Endothelial cell of hepatic sinusoid (primary cell): ENCODE data around the gene OBP2A.
"Not testable (repeated sequence)": the region's sequence is repeated elsewhere in the genome, so short reads cannot be mapped to it uniquely, and the experiment has no call there.

Source experiments
- in situ Hi-C: cut with HindIII; loops from 2 replicates; pipeline ENCODE4 v1.10.0; 2017; ENCODE audit warnings: low sequenced_read_pairs

Gene OBP2A, protein sequence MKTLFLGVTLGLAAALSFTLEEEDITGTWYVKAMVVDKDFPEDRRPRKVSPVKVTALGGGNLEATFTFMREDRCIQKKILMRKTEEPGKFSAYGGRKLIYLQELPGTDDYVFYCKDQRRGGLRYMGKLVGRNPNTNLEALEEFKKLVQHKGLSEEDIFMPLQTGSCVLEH

DNA sequence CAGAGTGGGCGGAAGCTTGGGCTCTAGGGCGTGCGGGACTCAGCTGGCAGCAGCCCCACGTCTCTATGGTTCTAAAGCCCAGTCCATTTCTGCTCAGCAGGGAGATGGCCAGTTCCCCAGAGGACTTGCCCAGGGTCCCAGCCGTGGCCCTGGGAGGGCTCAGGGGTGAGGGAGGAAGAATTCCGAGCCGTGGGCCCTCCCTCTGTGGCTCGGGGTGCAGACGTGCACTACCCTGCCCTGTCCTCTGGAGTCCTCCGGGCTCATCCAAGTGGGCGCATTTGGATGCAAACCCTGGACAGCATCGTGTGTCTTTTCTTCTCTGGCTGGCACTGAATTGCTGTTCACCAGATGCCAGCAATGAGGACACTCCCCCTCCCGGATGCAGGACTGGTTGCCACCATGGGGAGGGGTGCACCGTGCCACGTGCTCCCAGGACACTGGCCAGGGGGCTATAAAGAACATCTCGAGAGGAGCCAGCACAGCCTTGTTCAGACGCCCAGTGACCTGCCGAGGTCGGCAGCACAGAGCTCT lies at the start of gene OBP2A:
TSS of gene OBP2A (plus strand) at position 481 of the 531 bp plus-strand sequence. CDS start 55 bp downstream, outside the sequence.
- in situ Hi-C loops = not testable (repeated sequence)

DNA sequence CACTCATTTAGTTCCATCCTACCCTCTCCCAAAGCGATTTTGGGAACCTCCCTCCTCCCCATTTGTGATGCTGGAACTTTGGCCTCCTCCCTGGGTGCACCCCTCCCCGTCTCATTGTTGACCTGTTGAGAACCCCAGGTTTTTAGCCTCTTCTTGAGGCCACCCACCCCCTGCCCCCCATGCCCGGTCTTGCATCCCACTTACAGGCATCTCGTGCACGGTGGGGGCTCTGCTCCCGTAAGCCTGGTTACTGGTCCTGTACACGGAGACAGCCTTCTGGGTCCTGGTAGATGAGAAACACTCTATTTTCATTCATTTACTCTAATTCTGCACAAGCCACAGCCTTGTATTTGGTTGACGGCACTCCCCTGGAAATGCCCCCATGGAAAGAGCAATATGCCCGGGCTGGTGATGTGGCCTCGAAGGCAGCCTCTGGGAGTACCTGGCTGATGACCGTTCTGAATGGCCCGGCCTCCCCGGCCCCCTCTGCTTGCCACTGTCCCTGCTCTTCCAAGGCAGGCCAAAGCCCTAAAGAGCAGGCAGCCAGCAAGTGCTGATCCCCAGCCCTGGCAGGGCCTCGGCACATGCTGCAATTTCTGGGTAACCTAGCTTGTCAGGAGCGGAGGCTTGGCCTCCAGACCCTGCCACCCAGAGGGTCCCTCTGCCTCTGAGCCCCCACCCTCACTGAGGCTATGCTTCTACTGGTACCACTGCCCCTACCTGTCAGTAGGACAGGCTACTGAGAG lies 47.4 kb upstream of the OBP2A start:
- in situ Hi-C loops = no loop called here

DNA sequence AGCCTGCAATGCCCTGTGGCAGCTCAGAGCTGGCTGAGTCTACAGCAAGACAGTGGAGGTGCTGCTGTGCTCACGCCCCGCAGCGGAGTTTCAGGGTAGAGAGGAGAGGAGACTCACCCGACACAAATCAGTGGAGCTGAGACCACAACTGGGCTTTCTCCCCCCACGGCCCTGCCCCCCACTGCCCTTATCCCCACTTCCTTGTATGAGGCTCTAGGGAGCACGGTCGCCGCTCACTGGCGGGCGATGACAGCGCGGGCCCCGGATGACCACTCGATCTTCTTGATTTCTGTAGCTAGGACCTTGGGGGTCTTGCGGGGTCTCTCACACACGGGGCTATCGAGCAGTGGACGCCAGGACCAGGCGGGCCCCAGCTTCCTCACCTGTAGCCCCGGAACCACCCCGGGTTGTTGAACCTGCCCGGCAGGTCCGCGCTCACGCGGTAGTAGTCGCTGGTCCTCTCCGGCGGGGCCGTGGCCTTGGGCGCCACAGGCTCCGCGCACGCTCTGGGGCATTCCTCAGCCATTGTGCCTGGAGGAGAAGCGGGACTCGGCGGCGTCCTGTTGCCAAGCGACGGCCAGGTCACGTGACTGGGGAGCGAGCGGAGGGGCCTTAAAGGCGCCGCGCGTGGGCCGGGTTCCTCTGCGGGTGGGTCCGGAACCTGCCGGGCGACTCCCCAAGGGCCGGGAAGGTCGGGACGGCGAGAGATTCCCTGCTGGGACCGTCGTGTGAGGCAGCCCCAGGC lies 46.4 kb upstream of the OBP2A start:
- in situ Hi-C loops = loop anchor here (5.0 kb wide), 1 partner anchor 53 kb away; no protein-coding TSS in a partner anchor

DNA sequence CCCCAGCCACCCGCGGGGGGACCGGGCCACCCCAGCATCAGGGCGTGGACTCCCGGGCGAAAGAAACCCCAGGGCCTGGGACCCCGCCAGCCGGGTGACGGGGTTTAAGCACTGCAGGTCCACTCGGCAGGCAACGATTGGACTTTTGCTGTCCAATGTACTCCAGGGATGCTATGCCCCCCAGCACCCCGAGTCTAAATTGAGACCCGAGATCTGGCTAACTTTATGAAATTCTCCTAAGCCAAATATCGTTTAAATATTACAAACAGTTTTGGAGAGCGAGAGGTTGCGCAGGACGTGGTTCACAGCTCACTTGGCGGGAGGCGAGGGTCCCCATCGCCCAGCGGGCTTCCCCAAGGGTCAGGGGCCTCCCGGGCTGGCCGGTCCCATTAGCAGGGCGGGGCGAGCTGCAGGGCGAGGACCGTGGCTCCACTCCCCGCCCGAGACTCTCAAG lies 45.8 kb upstream of the OBP2A start:
- in situ Hi-C loops = loop anchor here (5.0 kb wide), 1 partner anchor 52 kb away; no protein-coding TSS in a partner anchor

DNA sequence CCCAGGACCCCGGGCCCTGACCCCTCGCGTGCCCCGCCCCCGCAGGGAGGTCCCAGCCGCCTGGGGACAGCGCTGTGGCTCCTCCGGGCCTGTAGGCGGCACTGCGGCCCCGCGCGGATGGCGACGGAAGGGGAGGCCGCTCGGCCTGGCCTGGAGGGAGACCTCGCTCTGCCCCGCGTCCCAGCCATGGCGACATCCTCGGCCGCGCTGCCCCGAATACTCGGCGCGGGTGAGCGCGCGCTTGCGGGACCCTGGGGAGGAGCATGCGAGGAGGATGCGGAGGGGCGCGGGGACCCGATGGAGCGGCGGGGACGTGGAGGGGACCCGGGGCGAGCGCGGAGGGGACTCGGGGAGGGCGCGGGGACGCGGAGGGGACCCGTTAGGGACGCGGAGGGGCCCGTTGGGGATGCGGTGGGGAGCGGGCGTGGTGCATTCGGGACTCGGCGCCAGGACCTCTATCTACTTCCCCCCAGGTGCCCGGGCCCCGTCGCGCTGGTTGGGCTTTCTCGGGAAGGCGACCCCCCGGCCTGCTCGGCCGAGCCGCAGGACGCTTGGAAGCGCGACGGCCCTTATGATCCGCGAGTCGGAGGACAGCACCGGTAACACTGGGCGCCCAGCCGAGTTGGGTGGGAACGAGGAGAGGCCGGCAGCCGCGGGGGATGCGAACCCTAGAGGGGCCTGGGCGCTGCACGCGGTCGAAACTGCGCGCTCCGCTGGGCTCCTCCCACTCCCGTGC lies 45.2 kb upstream of the OBP2A start, which contains the start of gene MRPS2:
TSS of gene MRPS2 (plus strand) at position 158 of the 736 bp plus-strand sequence. CDS start at position 187, 29 bp downstream.
- in situ Hi-C loops = loop anchor here (5.0 kb wide), 1 partner anchor 52 kb away; no protein-coding TSS in a partner anchor

DNA sequence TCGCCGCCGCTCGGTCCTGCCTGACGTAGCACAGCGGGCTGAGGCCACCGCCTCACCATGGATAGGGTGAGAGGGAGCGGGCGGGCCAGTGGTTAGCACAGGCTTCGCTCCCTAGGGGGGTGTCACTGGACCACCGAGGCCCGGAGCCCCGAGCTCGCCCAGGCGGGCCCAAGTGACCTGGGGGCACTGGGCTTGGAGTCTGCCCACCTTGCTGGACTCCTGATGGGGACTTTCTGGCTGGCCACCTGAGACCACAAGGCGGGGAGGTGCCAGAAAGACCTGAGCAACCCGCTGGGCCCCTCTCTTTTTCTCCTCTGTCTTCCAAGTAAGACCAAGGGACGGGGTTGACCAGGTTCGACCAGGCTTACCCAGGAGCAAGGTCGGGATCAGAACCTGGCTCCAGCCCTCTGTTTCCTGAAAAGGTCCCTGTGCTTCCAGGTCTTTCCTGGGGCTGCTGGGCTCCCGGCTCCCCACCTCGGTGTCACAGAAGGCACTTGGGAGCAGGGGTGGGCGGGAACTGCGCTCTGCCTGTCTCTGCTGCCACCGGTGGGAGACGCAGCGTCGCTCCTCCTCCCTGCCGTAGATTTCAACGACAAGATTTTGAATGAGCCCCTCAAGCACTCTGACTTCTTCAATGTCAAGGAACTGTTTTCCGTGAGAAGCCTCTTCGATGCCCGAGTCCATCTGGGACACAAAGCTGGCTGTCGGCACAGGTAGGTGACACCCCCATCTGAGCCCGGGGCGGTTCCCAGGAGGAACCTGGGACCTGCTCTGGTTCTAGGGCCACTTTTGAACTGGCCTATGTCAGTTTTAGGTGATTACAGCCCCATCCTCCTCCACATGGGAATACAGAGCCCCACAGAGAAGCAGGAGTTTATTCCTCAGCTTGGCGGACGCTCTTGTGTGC lies 44.4 kb upstream of the OBP2A start:
- in situ Hi-C loops = loop anchor here (5.0 kb wide), 1 partner anchor 51 kb away; no protein-coding TSS in a partner anchor

DNA sequence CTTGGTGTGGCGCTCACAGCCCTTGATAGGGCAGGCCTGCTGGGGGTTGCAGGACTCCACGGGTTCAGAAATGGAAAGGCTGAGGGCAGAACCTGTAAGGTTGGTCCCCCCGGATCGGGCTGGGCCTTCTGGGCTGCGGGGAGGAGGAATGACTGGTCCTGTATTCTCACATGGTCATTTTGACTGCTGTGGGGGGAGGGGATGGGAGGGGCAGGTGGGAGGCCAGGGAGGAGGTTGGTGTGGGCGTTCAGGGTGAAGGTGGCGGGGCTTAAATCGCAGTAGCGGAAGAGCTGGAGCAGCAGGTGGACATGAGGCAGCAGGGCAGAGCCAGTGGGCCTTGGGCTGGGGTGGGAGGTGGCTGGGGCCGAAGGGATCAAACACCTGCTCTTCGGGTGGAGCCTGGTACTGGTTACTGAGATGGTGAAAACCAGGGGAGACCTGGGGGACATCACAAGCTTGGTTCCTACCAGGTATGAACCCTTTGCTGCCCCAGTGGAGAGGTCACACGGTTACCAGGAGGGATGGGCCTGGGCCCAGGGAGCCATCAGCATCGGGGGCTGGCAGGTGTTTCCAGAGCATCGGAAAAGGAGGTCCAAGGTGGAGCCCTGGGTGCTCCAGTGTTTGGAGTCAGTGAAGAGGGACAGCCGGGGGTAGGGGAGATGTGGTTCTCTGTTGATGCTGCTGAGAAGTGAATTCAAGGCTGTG lies 43.6 kb upstream of the OBP2A start:
- in situ Hi-C loops = loop anchor here (5.0 kb wide), 1 partner anchor 50 kb away; no protein-coding TSS in a partner anchor

DNA sequence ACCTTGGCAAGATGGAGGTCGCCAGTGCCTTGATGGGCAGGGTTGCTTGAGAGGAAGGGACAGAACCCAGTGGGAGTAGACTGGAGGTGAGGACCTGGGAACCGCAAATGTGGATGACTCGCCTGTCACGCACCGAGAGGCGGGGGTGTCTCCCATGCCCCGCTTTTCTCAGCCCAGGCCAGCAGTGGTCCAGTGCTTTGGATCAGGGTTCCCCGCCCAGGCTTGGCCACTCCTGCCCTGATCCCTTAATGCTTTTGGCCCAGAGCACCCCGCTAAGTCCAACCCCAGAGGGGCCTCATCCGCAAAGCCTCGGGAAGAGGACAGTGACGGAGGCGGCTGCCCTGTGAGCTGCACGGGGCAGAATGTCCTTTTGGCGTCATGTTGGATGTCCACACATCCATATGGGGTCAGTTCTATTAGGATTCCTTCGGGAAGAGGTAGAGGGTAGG lies 43.0 kb upstream of the OBP2A start:
- in situ Hi-C loops = loop anchor here (5.0 kb wide), 1 partner anchor 49 kb away; no protein-coding TSS in a partner anchor

DNA sequence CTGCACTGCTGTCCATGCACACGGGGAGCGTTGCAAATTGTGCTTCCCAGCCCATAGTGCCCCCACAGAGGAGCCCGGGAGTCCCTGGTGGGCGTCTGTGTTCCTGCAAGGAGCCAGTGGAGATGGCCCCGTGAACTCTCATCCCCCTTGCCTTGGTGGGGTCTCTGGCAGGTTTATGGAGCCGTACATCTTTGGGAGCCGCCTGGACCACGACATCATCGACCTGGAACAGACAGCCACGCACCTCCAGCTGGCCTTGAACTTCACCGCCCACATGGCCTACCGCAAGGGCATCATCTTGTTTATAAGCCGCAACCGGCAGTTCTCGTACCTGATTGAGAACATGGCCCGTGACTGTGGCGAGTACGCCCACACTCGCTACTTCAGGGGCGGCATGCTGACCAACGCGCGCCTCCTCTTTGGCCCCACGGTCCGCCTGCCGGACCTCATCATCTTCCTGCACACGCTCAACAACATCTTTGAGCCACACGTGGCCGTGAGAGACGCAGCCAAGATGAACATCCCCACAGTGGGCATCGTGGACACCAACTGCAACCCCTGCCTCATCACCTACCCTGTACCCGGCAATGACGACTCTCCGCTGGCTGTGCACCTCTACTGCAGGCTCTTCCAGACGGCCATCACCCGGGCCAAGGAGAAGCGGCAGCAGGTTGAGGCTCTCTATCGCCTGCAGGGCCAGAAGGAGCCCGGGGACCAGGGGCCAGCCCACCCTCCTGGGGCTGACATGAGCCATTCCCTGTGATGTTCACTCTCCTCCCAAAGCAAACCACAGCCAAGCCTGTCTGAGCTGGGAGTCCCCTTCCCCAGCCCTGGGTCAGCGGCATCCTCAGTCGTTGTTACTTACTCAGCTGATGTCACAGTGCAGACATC lies 42.3 kb upstream of the OBP2A start:
- in situ Hi-C loops = loop anchor here (5.0 kb wide), 1 partner anchor 49 kb away; no protein-coding TSS in a partner anchor

DNA sequence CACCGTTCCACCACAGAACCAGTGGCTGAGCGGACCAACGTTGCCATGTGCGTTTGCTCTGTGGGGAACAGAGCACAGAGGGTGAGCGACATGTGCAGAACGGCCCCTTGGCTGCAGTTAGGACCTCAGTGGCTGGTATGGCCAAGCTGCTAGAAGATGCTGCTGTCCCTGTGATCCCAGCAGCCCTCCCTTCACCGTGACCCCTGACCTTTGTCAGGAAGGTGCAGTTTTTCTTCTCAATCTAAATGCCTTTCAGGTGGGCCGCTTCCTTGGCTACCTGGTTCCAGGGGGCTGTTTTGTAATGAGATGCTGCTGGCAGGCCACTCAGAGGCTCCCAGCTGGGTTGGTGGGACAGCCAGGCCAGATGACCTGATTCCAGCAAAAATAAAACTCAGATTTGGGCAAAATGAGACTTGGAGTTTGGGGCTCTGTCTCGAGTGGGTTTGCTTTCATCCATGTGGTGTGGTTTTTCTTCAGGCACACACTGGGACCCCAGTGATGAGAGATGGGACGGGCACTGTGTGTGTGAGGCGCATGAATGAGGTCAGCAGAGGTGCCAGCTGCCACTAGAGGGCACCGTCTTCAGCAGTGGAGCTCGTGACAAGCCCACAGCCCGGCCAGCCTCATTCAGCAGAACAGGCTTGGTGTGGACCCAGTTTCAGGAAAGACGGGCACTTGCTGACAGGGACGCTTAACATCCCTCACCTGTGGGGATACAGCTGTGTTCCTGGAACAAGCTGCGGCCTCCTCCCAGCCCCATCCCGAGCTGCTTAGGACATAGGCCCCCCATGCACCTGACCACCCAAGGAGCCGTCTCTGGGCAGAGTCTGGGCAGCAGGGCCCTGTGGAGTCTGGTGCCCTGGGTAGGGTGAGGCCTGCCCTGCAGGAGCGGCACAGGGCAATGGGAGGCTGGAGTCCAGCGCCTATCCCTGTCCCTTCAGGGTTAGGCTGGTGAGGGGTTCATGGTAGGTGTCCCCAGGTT lies 41.4 kb upstream of the OBP2A start:
- in situ Hi-C loops = loop anchor here (5.0 kb wide), 1 partner anchor 48 kb away; no protein-coding TSS in a partner anchor

DNA sequence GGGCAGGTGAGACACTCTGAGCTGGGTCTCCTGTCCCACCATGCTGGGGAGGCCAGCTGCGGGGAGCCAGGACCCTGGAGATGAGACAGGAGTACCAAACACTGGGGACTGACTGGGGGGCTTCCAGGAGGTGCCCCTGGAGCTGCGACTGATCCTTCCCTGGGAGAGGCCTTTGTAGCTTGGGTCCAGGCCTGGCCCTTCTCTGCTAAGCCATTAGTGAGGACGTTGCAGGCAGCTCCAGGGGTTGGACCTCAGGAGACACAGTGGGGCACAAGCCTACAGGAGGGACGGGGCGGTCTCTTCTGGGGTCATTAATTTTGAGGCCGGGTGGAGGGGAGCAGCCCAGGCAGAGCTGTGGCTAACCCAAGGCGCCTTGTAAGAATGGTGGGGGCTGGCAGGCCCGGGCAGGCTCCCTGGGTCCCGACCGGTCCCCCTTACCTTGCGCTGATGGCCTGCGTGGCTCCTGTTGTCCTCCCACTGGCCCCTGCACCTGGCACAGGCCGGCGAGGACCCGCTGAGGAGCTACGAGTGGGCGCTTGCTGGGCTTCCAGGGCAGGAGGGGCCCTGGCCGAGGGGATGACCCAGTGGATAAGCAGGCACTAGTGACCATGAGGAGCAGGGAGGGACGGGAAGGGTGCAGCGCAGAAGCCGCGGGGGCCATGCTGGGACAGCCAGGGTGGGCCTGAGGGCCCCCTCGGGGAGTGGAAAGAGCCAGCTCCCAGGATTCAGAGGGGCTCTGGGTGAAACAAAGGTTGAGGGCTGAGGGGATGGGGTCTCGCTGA lies 40.3 kb upstream of the OBP2A start:
- in situ Hi-C loops = no loop called here

DNA sequence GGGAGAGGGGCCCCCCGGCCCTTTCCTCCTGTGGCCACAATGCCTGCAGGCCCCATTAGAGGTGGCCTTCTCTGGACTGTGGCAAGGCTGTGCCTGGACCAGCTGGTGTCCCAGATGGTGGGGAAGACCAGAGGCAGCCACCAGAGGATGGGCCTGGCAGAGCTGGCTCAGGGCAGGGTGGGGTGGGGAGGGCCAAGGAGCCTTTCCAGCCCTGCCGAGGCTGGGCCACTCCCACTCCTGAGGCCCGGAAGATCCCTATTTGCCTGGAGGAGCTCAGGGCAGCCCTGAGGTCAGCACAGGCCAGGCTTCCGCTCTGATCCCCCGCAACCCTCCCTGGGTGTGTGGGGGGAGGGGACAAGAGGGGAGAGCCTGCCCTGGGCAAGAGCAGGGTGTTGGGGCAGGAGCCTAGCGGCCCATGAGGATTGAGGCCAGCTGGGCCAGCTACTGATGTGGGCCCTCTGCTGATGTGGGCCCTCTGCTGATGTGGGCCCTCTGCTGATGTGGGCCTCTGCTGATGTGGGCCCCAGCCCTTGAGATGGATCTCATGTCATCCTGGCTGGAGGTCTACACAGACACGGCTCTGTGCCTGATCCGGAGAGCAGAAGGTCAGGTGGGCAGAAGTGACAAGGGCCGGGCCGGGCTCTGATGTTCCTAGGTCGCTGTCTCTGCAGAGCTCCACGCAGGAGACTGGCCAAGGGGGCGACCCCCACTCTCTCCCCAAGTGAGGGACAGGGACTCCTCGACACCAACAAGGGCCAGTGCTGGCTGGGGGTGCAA lies 39.4 kb upstream of the OBP2A start:
- in situ Hi-C loops = no loop called here

DNA sequence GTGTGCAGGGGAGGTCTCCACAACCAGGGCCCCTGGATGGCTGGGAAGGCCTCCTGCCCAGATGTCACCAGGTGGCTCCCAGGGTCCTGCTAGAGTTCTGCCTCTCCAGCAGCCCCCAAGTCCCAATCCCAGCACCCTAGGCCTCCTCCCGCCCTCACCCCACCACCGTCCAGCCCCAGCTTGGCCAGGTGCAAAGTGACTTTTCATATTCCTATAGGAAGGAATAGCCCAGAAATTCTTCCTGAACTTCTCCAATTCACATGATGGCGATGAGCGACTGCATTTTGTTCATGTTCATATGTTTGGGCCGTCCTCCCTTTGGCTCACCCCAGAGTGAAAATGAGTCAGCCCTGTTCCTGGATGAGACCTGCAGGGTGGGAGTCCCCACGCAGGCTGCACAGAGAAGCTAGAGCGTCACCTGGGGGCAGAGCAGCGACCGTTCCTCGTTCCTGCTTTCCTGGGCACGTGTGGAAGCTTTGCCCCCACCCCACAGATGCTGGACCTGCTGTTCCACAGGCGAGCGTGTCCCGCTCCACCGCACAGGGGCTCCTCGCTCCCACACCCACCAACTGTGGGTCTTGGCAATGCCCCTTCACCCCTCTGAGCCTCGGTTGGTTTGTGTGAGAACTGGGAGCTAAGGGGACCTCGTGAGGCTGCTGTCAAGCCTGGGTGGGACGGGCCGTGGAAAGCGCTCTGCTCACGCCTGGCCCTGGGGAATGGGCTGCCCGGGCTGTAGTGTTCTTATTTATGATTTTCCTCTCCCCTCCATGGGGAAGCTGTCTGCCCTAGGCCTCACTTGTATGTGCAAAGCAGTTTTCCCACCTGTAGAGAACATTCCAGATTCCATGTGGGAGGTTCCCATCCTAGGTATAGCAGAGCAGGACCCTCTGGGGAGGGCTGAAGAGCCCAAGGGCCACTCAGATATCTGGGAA lies 38.6 kb upstream of the OBP2A start:
- in situ Hi-C loops = no loop called here
